GM12878 (cell line): ENCODE data around the gene CACNA1B. TPM values are rescaled to one million over a fixed set of nuclear protein-coding genes. Genes with fewer than 3 reads are reported as not detected.
A peak's percentile ranks its signal among the peaks of the same experiment; 100 is the strongest.
"Not testable (repeated sequence)": the region's sequence is repeated elsewhere in the genome, so short reads cannot be mapped to it uniquely, and the experiment has no call there.

Experiments used
- ATAC-seq: fragments of 200-7000 bp; cut with Tn5 transposase; 3 replicates; pipeline ENCODE4 v1.9.1; 2020; ENCODE audit warnings: mild to moderate bottlenecking, moderate library complexity
- BruUV-seq: library from RNA; stranded (reverse); fragments of 400-500 nt; replicated peaks from 2 replicates; lab custom pipeline; 2021; lab: Mats Ljungman, UMichigan
- CTCF ChIA-PET: fragments of 300-600 bp; sonication (Branson Sonifier 250); formaldehyde crosslinking; extraction: SDS; loops from one replicate; lab custom pipeline; 2021; ENCODE audit warnings: inconsistent platforms; lab: Yijun Ruan, JAX
- POLR2A ChIA-PET: fragments of 350-600 bp; formaldehyde crosslinking; extraction: SDS; loops from one replicate; lab custom pipeline; 2021; ENCODE audit warnings: inconsistent platforms; lab: Charles Lee
- RAD21 ChIA-PET: fragments of 300-600 bp; sonication (Branson Sonifier 250); formaldehyde crosslinking; loops from one replicate; lab custom pipeline; 2023; ENCODE audit warnings: antibody characterized with exemption; ENCODE audit not compliant: unreplicated experiment; lab: Charles Lee
- SMC1A ChIA-PET: fragments of 300-600 bp; sonication (Branson Sonifier 250); formaldehyde crosslinking; loops from one replicate; lab custom pipeline; 2023; ENCODE audit not compliant: unreplicated experiment, uncharacterized antibody; lab: Charles Lee
- DNase-seq: peaks from one replicate; pipeline ENCODE4 v3.0.0-alpha.2; 2011; ENCODE audit warnings: low read depth, low spot score
- FAIRE-seq: peaks from 3 replicates; lab custom pipeline; 2011; peaks lifted over from hg19 to GRCh38; lab: Jason Lieb, UNC
- H2AFZ ChIP-seq: 2 replicates; pipeline ENCODE4 v1.6.0; 2011; ENCODE audit warnings: low read depth, low read length, control low read depth; ENCODE audit not compliant: control insufficient read depth
- H3K27ac ChIP-seq: 2 replicates; pipeline ENCODE4 v1.5.1; 2011; ENCODE audit warnings: control low read depth; ENCODE audit not compliant: control insufficient read depth, insufficient read depth
- H3K27me3 ChIP-seq, 2 experiments: replicated peaks in 1 of 2; 2 replicates each; pipeline versions ENCODE4 v1.6.0 to v1.6.1; 2011; ENCODE audit warnings: low read length in 1 of 2; ENCODE audit not compliant: control insufficient read depth in 2 of 2, insufficient read depth in 2 of 2
- H3K36me3 ChIP-seq, 2 experiments: 2 replicates each; pipeline ENCODE4 v1.5.1; 2011; ENCODE audit warnings: low read length in 1 of 2; ENCODE audit not compliant: control insufficient read depth in 2 of 2, insufficient read depth in 2 of 2
- H3K4me1 ChIP-seq: 2 replicates; pipeline ENCODE4 v1.6.1; 2011; ENCODE audit warnings: mild to moderate bottlenecking, low read length, moderate library complexity, mixed read lengths; ENCODE audit not compliant: control insufficient read depth, insufficient read depth
- H3K4me2 ChIP-seq: 2 replicates; pipeline ENCODE4 v1.6.0; 2011; ENCODE audit warnings: control low read depth; ENCODE audit not compliant: control insufficient read depth, insufficient read depth
- H3K4me3 ChIP-seq: fragments of 200-600 bp; sonication (generic); 2 replicates; pipeline ENCODE4 v1.5.1; 2016
- H3K79me2 ChIP-seq: 2 replicates; pipeline ENCODE4 v1.6.0; 2011; ENCODE audit warnings: low read length; ENCODE audit not compliant: control insufficient read depth, insufficient read depth
- H3K9ac ChIP-seq: 2 replicates; pipeline ENCODE4 v1.8.0; 2011; ENCODE audit warnings: low read length, control low read depth, mixed read lengths; ENCODE audit not compliant: control insufficient read depth, insufficient read depth
- H3K9me3 ChIP-seq: replicated peaks from 3 replicates; pipeline ENCODE4 v1.5.1; 2011; ENCODE audit warnings: mild to moderate bottlenecking, low read length; ENCODE audit not compliant: control insufficient read depth, insufficient read depth
- H4K20me1 ChIP-seq: 2 replicates; pipeline ENCODE4 v1.6.0; 2011; ENCODE audit not compliant: control insufficient read depth, insufficient read depth
- E2F8 ChIP-seq: fragments of 450-650 bp; IDR thresholded peaks from 2 replicates; pipeline ENCODE4 v1.6.1; 2018; ENCODE audit warnings: mild to moderate bottlenecking, low read depth, moderate library complexity; ENCODE audit not compliant: partially characterized antibody
- REST ChIP-seq: IDR thresholded peaks from 2 replicates; pipeline ENCODE4 v1.6.1; 2012; ENCODE audit warnings: mild to moderate bottlenecking, low read depth, low read length
- WGBS: methylation state at CpG from one replicate; pipeline ENCODE4 v1.1.6; 2016; ENCODE audit warnings: low lambda C conversion rate; ENCODE audit not compliant: insufficient replicate concordance, insufficient coverage; ENCODE audit errors: missing lambda C conversion rate; 5-methylcytosine and 5-hydroxymethylcytosine counted together
- in situ Hi-C: fragments of 300-500 bp; cut with MboI; formaldehyde crosslinking; loops from 9 replicates; pipeline ENCODE4 v1.14.3; 2018; ENCODE audit warnings: mixed read lengths
- intact Hi-C: fragments of 100-400 bp; cut with micrococcal nuclease; formaldehyde crosslinking; loops from one replicate; pipeline ENCODE4 v1.14.2; 2022; ENCODE audit not compliant: unreplicated experiment
- polyA plus RNA-seq, 11 experiments: library from polyadenylated mRNA; depleted of rRNA in 4 of 11; unstranded in 6 of 11; stranded (reverse) in 5 of 11; fragments of >200 nt; fragmentation: Nextera tagmentation in 4 of 11; fragmentation: Illumina TruSeq in 1 of 11; extraction: Ambion mirVana in 4 of 11; extraction: Trizol in 1 of 11; gene quantifications; 1 replicate in 1 of 11; 2 replicates in 10 of 11; pipeline versions ENCODE4 v1.2.1 to v1.2.3, GENCODE V29; 2011 to 2016; ENCODE audit warnings: inconsistent platforms in 2 of 11, missing spikeins in 2 of 11, low read depth in 1 of 11
- total RNA-seq, 4 experiments: library from RNA; depleted of rRNA in 3 of 4; stranded (reverse); fragments of >200 nt in 3 of 4; fragmentation: Illumina TruSeq in 1 of 4; extraction: Trizol in 1 of 4; gene quantifications; 2 replicates each; pipeline versions ENCODE4 v1.2.1 to v1.2.3, GENCODE V29; 2013 to 2021

Gene CACNA1B
- total and polyA plus RNA-seq, 10 of the 15 experiments (the other 5 are each of a cell fraction or from before 2014, with no cell fraction given), result 0.01 to 0.03 (median 0.01) TPM; not detected in 7

- no peak for TF ChIP-seq E2F8
Measured at GRCh38 chr9:137882506-137882821, 4.9 kb downstream of the CACNA1B start (continued).

- H4K20me1 ChIP-seq, H2AFZ ChIP-seq, H3K27me3 ChIP-seq, in situ Hi-C loops, CTCF ChIA-PET, H3K27ac ChIP-seq, ATAC-seq, FAIRE-seq, RAD21 ChIA-PET, SMC1A ChIA-PET, H3K36me3 ChIP-seq, DNase-seq, H3K79me2 ChIP-seq, H3K4me3 ChIP-seq, intact Hi-C loops, POLR2A ChIA-PET, H3K9me3 ChIP-seq, H3K4me2 ChIP-seq, H3K4me1 ChIP-seq, BruUV-seq, H3K9ac ChIP-seq: not testable (repeated sequence)
- WGBS, result 75% methylated on average over 1 of the region's 6 CpGs
Measured at GRCh38 chr9:137883977-137884376, 6.4 kb downstream of the CACNA1B start.

- H3K79me2 ChIP-seq, H3K9me3 ChIP-seq, H4K20me1 ChIP-seq, CTCF ChIA-PET, H3K27ac ChIP-seq, in situ Hi-C loops, H2AFZ ChIP-seq, H3K4me3 ChIP-seq, H3K27me3 ChIP-seq, BruUV-seq, FAIRE-seq, intact Hi-C loops, H3K9ac ChIP-seq, POLR2A ChIA-PET, H3K4me2 ChIP-seq, H3K4me1 ChIP-seq, DNase-seq, RAD21 ChIA-PET, H3K36me3 ChIP-seq, SMC1A ChIA-PET: not testable (repeated sequence)
- peak; percentile 67 for ATAC-seq
- TF ChIP-seq REST, result peak; percentile 76
- 13% methylated on average over 5 of the region's 7 CpGs for WGBS
Measured at GRCh38 chr9:137884547-137884946, 7.0 kb downstream of the CACNA1B start.
